ENCODE data around the gene HLA-DRB5.
"Not testable (repeated sequence)": the region's sequence is repeated elsewhere in the genome, so short reads cannot be mapped to it uniquely, and the experiment has no call there.

Gene HLA-DRB5

DNA sequence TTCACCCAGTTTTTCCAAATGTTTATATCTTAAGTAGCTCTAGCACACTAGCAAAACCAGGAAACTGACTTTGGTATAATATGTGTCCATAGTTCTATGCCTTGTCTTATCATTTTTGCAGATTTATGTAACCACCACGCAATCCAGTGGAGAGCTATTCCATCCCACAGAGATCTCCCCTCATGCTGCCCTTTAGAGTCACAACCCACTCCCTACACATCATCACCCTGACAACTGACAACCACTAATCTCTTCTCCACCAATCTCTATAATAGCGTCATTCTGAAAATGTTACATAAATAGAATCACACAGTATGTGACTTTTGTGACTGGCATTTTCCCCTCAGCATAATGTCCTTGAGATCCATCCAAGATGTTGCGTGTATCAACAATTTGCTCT is 29.1 kb downstream of the HLA-DRB5 start:
- no peak for DNase-seq (ENCODE audit: low read depth)

DNA sequence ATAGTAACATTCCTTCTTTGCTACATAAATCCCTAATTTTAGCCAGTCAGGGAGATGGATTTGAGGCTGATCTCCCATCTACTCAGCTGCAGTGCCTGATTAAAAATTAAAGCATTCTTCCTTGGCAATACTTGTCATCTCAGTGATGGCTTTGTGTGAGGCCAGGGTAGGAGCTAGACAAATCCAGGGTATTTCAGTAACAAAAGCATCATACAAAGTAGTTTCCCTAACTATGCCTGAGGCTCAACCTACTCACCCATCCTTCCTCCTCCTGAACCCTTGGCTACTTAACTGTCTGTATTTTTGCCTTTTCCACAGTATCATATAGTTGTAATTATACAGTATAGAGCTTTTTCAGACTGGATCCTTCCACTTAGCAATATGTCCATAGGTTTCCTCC is 37.7 kb downstream of the HLA-DRB5 start:
- no peak for DNase-seq (ENCODE audit: low read depth)

DNA sequence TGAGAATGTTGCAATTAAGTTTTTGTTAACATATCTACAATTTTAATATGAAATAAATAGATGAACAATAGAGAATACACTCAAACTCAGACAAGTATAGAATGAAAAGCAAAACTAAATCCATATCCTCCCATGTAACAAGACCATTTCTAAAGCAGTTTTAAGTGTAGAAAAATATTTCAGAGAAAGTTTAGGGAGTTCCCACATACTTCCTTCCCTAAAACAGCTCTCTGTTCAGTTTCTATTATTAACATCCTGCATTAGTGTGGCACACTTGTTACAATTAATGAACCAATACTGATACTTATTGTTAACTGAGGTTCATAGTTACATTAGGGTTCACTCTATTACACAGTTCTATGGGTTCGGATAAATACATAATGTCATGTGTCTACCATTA is 38.4 kb downstream of the HLA-DRB5 start:
- DNase-seq (ENCODE audit: low read depth) = no peak

DNA sequence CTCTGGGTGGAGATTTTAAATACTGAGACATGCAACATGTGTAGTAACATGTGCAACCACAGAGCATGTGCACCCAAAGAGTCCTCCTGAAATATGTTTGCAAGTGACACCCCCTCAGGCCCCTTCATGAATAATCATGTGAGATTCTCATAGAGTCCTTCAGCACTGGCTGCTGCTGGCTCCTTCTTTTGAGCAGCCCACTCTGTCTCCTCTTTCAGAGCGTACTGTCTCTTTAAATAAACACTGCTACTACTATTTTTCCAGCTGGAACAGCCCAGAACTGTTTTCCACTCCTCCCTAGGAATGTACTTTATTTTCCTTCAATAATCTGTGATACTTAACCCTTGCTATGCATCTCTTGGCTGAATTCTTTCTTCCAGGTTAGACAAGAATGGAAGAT is 42.0 kb downstream of the HLA-DRB5 start:
- no peak for DNase-seq (ENCODE audit: low read depth)

DNA sequence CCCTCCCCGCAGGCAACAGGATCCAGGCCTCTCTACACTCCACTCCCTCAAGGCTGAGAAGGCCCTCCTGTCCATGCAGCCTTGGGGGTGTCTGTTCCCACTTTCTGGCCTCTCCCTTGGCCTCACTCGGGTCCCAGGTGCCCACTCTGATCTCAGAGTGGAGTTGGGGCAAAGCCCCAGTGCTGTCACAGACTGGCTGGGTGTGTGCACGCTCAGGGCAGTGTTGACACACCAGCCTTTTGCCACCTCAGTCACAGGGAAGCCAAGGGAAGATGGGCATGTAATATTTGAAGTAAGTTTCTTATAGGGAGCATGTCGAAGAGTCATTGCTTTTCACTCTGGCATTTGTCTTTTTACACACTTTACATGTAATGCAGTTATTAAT is 45.5 kb downstream of the HLA-DRB5 start:
- DNase-seq (ENCODE audit: low read depth) = no peak

DNA sequence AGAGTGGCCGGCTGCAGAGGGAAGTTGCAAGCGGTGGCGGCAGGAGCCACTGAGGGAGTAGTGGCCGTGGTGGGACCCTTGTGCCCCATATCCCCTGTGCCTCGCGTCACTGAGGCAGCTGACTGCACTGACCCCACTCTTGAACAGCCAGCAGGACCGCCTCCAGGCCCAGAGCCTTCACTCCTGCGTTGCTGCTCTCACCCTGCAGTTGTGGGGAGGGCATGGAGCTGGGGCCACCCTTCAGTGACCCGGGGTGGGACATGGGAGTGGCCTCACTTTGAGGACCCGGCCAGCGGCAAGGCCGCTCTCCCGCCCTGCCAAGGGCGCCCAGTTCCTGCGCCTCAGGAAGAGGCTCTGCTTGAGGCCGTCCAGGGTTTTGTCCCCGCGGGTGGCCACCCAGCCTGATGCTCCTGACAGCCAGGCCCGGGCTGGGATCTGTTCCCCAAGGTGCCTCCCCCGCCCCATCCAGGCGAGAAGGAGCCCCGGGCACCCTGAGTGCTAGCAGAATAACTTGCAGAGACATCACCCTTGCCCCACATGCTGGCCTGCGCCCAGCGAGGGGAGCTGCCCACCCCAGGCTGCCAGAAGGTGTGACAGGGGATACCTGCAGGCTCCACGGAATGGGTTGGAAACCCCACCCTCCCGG is 46.0 kb downstream of the HLA-DRB5 start:
- no peak for DNase-seq (ENCODE audit: low read depth)

DNA sequence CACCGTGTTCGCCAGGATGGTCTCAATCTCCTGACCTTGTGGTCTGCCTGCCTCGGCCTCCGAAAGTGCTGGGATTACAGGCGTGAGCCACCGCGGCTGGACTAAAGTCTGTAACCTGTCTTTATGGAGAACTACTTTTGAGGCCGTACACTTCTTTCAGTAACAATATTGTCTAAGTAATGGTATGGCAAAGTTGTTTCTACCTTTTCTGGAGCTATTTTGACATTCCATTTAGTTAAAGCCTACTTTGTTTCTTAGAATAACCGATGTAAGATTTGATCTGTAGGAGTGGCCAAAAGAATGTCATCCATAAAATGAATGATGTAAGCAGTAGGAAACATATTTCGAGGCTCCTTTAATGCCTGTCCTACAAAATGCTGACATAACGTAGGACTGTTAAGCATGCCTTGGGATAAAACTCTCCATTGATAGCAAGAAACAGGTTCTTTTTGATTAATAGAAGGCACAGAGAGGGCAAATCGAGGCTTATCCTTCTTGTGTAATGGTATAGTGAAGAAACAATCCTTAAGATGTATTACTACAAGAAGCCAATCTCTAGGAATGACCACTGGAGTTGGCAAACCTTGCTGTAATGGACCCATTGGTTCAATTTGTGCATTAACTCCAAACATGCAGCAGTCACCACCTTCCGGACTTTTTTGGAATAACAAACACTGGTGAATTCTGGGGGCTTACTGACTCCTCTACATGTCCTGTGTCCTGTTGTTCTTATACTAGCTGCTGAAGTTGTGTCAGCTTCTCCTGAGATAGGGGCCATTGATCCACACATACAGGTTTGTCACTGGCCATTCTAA is 54.5 kb downstream of the HLA-DRB5 start:
- DNase-seq (ENCODE audit: low read depth) = no peak

DNA sequence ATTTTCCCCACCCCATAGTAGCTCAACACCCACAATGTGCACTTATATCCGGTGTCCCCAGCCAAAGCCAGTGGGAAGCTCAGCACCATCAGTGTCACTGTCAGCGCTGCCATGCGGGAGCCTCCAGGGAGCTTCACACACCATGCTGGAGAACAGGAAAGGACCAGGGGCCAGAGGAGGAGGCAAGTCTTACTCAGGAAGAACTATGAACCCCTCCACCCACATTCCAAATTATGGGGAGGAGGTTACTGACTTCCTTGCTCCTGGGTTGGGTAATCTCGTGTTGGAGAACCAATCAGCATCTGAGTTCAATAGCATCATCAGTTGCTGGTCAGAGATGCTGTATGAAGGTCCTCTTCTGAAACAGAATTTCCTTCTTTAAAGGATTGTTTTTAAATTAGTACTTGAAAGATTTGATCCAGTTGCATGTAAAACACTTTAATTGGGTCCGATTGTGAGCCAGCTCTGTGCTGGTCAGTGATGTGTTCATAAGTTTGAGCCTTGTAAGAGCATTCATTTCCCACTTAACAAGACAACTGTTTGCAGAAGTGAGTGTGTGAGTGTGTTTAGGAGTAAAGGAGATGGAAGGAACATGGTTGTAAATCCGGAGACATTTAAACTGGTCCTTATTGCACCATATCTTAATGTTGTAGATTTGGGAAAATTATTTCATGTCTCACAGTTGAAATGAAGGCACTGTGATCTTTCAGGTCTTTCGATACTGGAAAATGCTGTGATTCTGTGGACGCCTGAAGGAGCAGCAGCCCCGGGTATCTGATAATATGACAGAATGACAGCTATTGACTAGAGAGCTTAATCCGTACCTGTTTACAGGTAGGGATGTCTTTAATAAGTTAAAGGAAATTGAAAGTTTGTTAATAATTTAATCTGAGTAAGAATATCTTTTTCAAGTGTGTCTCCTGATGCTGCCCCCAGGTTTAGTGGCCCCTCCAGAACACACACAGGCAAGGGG is 56.4 kb downstream of the HLA-DRB5 start:
- DNase-seq (ENCODE audit: low read depth) = not testable (repeated sequence)

DNA sequence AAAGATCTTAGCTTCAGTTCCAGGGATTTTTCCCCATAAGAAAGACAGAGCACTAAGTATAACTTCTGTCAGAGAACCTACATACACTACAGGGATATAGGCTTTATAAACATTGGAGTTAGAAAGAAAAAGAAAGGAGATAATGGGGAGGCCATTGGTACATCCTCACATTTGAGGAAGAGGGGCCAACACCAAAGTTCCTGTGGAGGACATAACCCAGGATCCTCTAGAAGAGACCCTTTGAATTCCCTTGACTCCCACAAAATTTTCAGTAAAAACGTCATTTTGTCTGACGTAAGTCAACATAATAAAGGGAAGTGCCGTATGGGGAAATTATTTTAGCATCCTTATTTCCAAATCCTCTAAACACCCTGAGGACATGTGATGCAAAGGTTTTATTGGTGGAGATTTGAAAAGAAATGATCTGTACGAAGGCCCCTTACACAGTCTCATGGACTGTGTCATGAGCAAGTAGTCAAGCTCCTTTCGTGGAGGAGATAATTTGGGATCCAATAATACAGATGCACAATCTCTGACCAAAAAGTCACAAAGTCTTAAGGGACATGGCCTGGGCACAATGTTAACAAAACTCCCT is 57.2 kb downstream of the HLA-DRB5 start:
- no peak for DNase-seq (ENCODE audit: low read depth)

DNA sequence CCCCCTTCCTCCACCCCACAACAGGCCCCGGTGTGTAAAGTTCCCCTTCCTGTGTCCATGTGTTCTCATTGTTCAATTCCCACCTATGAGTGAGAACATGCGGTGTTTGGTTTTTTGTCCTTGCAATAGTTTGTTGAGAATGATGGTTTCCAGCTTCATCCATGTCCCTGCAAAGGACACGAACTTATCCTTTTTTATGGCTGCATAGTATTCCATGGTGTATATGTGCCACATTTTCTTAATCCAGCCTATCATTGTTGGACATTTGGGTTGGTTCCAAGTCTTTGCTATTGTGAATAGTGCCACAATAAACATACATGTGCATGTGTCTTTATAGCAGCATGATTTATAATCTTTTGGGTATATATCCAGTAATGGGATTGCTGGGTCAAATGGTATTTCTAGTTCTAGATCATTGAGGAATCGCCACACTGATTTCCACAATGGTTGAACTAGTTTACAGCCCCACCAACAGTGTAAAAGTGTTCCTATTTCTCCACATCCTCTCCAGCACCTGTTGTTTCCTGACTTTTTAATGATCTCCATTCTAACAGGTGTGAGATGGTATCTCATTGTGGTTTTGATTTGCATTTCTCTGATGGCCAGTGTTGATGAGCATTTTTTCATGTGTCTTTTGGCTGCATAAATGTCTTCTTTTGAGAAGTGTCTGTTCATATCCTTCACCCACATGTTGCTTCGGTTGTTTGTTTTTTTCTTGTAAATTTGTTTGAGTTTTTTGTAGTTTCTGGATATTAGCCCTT is 62.2 kb downstream of the HLA-DRB5 start:
- not testable (repeated sequence) for DNase-seq (ENCODE audit: low read depth)
